ENCODE results near the gene DHRS1.

Gene DHRS1

DNA sequence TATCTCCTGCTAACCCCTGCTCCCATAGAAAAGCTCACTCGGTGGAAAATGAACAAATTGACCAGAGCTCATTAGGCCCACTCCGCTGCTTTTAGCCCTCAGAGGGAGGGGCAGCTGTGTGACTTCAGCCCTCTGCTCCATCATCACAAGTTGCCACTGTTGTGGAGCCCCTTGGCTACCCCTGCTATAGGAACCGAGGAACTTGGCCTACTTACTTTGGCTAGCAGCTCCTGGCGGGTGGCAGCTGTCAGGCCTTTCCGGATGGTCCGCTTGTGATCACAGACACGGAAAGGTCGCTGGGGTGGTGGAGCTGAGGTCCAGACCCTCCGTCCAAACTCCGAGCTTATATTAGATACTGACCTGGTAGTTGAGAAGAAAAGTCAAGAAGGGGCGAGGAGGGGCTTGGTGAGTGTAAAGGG, 7.6 kb upstream of the DHRS1 start:
- Mint-ChIP-seq H3K4me3 (no peak overlapping the region), H3K27me3 (no peaks in the 10 kb centered on the region), H3K4me1 (peaks cover 38% of the 10 kb centered on the region)

DNA sequence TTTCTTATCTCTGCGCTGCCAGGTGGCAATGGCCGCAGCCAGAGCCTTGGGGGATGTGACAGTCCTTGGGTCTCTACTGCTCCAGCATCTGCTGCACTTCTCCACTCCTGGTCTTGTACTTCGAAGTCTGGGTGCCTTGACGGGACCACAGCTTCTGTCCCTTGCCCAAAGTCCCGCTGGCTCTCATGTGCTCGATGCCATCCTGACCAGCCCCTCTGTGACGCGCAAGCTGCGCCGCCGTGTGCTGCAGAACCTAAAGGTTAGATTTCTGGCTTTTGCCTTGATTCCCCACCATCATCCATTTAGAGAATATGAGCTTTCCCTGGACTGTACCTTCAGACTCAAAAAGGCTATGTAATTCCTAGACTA, 4.4 kb upstream of the DHRS1 start:
- Mint-ChIP-seq H3K9me3 (no peaks in the 10 kb centered on the region), H3K36me3 (peaks cover 41% of the 10 kb centered on the region), H3K4me1 (peaks cover 31% of the 10 kb centered on the region), H3K27ac (no peak overlapping the region), H3K4me3 (no peak overlapping the region), H3K27me3 (no peaks in the 10 kb centered on the region)
- ATAC-seq: no peak

More for the DNA sequence above, 7.6 kb upstream of the DHRS1 start:
- ATAC-seq: no peak
- Mint-ChIP-seq H3K36me3 (peaks cover 48% of the 10 kb centered on the region), H3K27ac (no peak overlapping the region), H3K9me3 (no peaks in the 10 kb centered on the region)

GRCh38 chr14:24300326-24300980, 873 bp upstream of the DHRS1 start:
- no peak for ATAC-seq
- Mint-ChIP-seq H3K4me1 (peaks cover 47% of the 10 kb centered on the region), H3K4me3 (peak overlapping the region; percentile 93), H3K27me3 (no peaks in the 10 kb centered on the region), H3K27ac (peak overlapping the region; percentile 89), H3K9me3 (no peaks in the 10 kb centered on the region), H3K36me3 (peaks cover 37% of the 10 kb centered on the region)

GRCh38 chr14:24298892-24299254, 707 bp downstream of the DHRS1 start:
- Mint-ChIP-seq H3K27me3 (no peaks in the 10 kb centered on the region), H3K4me1 (peaks cover 47% of the 10 kb centered on the region), H3K36me3 (peaks cover 35% of the 10 kb centered on the region), H3K9me3 (no peaks in the 10 kb centered on the region), H3K4me3 (peak overlapping the region; percentile 93), H3K27ac (peak overlapping the region; percentile 89)
- no peak for ATAC-seq

- peak; percentile 2 for ATAC-seq
- peaks cover 49% of the 10 kb centered on the region for H3K4me1 Mint-ChIP-seq
- no peaks in the 10 kb centered on the region for H3K27me3 Mint-ChIP-seq
- H3K4me3 Mint-ChIP-seq: no peak overlapping the region
- H3K27ac Mint-ChIP-seq: peak overlapping the region; percentile 68
- no peaks in the 10 kb centered on the region for H3K9me3 Mint-ChIP-seq
- H3K36me3 Mint-ChIP-seq: peaks cover 31% of the 10 kb centered on the region
Observed at GRCh38 chr14:24297190-24297964, 2.2 kb downstream of the DHRS1 start.

DNA sequence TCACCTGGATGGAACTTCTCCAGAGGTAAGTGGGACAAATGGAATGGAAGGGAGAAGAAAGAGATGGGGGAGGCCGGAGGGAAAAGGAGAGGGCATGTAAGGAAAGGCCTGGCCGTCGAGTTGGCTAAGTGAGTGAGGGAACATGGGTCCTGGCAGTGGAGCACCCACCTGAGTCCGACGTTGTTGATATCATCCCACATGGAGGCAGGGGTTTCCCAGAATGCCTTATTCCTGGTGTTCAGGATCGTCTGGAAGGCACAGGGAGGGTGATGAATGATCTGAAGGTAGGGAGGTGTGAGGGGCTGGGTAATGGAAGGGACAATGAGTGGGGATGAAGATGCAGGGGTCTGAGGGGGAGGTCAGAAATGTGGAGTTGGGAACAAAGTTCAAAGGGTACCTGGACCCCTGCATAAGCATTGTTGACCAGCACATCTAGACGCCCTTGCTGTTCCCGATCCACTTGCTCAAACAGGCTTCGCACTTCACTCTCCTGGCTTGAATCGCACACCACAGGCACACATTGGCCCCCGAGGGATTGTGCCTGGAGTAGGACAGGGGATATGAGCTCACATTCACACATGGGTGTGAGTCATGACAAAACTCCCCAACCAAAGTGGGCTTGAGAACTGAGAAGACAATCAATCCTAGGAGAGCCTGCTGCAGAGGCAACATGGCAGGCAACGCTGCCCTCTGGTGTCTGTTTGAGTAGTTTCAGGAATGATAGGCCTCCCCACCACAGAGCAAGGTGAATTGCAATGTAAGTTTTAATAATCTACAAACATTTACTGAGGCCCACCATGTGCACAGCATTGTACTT, 3.0 kb downstream of the DHRS1 start:
- peaks cover 49% of the 10 kb centered on the region for H3K4me1 Mint-ChIP-seq
- no peak overlapping the region for H3K4me3 Mint-ChIP-seq
- peak; percentile 79 for ATAC-seq
- H3K36me3 Mint-ChIP-seq: peaks cover 37% of the 10 kb centered on the region
- peak overlapping the region; percentile 68 for H3K27ac Mint-ChIP-seq
- H3K27me3 Mint-ChIP-seq: no peaks in the 10 kb centered on the region
- no peaks in the 10 kb centered on the region for H3K9me3 Mint-ChIP-seq

GRCh38 chr14:24293525-24293924, 6.1 kb downstream of the DHRS1 start:
- no peaks in the 10 kb centered on the region for H3K9me3 Mint-ChIP-seq
- peaks cover 57% of the 10 kb centered on the region for H3K36me3 Mint-ChIP-seq
- no peaks in the 10 kb centered on the region for H3K27me3 Mint-ChIP-seq
- H3K4me1 Mint-ChIP-seq: peaks cover 53% of the 10 kb centered on the region
- no peak overlapping the region for H3K4me3 Mint-ChIP-seq
- no peak overlapping the region for H3K27ac Mint-ChIP-seq
- ATAC-seq: no peak

- no peak overlapping the region for H3K27ac Mint-ChIP-seq
- peaks cover 57% of the 10 kb centered on the region for H3K36me3 Mint-ChIP-seq
- no peak overlapping the region for H3K4me3 Mint-ChIP-seq
- H3K9me3 Mint-ChIP-seq: no peaks in the 10 kb centered on the region
- no peak for ATAC-seq
- peaks cover 54% of the 10 kb centered on the region for H3K4me1 Mint-ChIP-seq
- no peaks in the 10 kb centered on the region for H3K27me3 Mint-ChIP-seq
Observed at GRCh38 chr14:24292118-24292807, 7.3 kb downstream of the DHRS1 start.

GRCh38 chr14:24291446-24292117, 8.0 kb downstream of the DHRS1 start:
- H3K27ac Mint-ChIP-seq: no peak overlapping the region
- H3K36me3 Mint-ChIP-seq: peaks cover 55% of the 10 kb centered on the region
- ATAC-seq: no peak
- no peaks in the 10 kb centered on the region for H3K27me3 Mint-ChIP-seq
- no peaks in the 10 kb centered on the region for H3K9me3 Mint-ChIP-seq
- no peak overlapping the region for H3K4me3 Mint-ChIP-seq
- H3K4me1 Mint-ChIP-seq: peaks cover 48% of the 10 kb centered on the region

GRCh38 chr14:24290746-24291145, 8.8 kb downstream of the DHRS1 start:
- Mint-ChIP-seq H3K36me3 (peaks cover 46% of the 10 kb centered on the region), H3K4me1 (peaks cover 40% of the 10 kb centered on the region), H3K27ac (no peak overlapping the region), H3K9me3 (no peaks in the 10 kb centered on the region), H3K27me3 (no peaks in the 10 kb centered on the region), H3K4me3 (no peak overlapping the region)
- no peak for ATAC-seq

DNA sequence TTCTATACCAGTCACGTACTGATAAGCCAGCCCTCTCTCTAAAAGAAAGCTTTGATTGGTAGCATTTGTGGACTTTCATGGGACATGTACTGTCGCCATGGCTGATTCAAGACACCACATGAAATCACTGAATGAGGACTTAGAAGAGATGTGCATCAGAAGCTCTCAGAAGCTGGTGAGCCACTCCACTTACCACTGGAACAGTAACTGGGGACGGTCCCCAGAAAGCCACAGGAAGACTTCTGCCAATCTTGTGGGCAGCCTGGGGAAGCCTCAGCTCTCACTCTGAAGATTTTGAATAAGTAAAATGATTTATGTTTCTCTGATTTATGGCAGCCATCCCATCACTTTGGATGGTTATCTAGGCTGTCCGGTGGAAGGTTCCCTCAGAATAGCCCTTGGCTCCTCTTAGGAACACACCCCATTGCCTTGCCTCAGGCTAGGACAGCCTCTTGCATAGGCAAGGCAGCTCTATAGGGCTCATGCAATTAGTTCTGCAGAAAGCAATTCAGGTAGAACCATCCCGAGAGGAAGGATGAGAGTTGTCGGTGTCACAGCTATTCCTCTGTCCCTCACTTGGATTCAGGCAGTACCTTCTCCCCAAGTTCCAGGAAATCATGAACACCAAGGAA, 9.8 kb downstream of the DHRS1 start:
- Mint-ChIP-seq H3K4me1 (peaks cover 43% of the 10 kb centered on the region), H3K36me3 (peaks cover 39% of the 10 kb centered on the region), H3K4me3 (peak overlapping the region; percentile 52)

GRCh38 chr14:24286996-24287395, 12.6 kb downstream of the DHRS1 start:
- H3K9me3 Mint-ChIP-seq: no peaks in the 10 kb centered on the region
- H3K4me3 Mint-ChIP-seq: no peak overlapping the region
- no peak for ATAC-seq
- no peak overlapping the region for H3K27ac Mint-ChIP-seq
- H3K27me3 Mint-ChIP-seq: no peaks in the 10 kb centered on the region
- peaks cover 58% of the 10 kb centered on the region for H3K4me1 Mint-ChIP-seq
- H3K36me3 Mint-ChIP-seq: peaks cover 27% of the 10 kb centered on the region

More for the DNA sequence above, 9.8 kb downstream of the DHRS1 start:
- no peaks in the 10 kb centered on the region for H3K27me3 Mint-ChIP-seq
- peak; percentile 98 for ATAC-seq
- no peaks in the 10 kb centered on the region for H3K9me3 Mint-ChIP-seq
- no peak overlapping the region for H3K27ac Mint-ChIP-seq

GRCh38 chr14:24285351-24285750, 14.2 kb downstream of the DHRS1 start:
- Mint-ChIP-seq H3K9me3 (no peaks in the 10 kb centered on the region), H3K27ac (peak overlapping the region; percentile 65), H3K4me1 (peaks cover 60% of the 10 kb centered on the region), H3K4me3 (no peak overlapping the region), H3K36me3 (peaks cover 13% of the 10 kb centered on the region), H3K27me3 (no peaks in the 10 kb centered on the region)
- ATAC-seq: no peak

- Mint-ChIP-seq H3K4me3 (no peak overlapping the region), H3K27me3 (no peaks in the 10 kb centered on the region), H3K9me3 (no peaks in the 10 kb centered on the region), H3K4me1 (peaks cover 60% of the 10 kb centered on the region), H3K36me3 (peaks cover 6% of the 10 kb centered on the region), H3K27ac (peak overlapping the region; percentile 65)
- no peak for ATAC-seq
Observed at GRCh38 chr14:24284501-24285035, 15.0 kb downstream of the DHRS1 start.

All from stimulated activated memory B cell treated with anti-CD40 and anti-IgM and Interleukin-4, amounts not matched to agents 10 μg/mL and 1 μg/mL and 100 μg/mL, for 72 hours (primary cell).